SU-DHL-6 (cell line): ENCODE measurements around the gene CAPN13.

Experiments used
- H2AFZ ChIP-seq: fragments of 200-600 bp; sonication (generic); 2 replicates; pipeline ENCODE4 v1.6.1; 2014; ENCODE audit warnings: low read depth, mild to moderate bottlenecking, moderate library complexity, mixed read lengths, antibody characterized with exemption, low read length; ENCODE audit not compliant: severe bottlenecking
- H3F3A ChIP-seq: fragments of 200-600 bp; shearing (Covaris generic); 2 replicates; pipeline ENCODE4 v1.6.0; 2016; ENCODE audit warnings: antibody characterized with exemption, mild to moderate bottlenecking; ENCODE audit not compliant: insufficient read depth
- H3K27ac ChIP-seq: fragments of 200-600 bp; sonication (generic); 2 replicates; pipeline ENCODE4 v1.5.1; 2016; ENCODE audit warnings: low read depth, mild to moderate bottlenecking, low read length, moderate library complexity, mixed read lengths
- H3K27me3 ChIP-seq: fragments of 200-600 bp; sonication (generic), shearing (Covaris generic); 2 replicates; pipeline ENCODE4 v1.6.0; 2014; ENCODE audit warnings: mild to moderate bottlenecking, low read length
- H3K36me3 ChIP-seq: fragments of 200-600 bp; sonication (generic); 2 replicates; pipeline ENCODE4 v1.6.1; 2014; ENCODE audit warnings: mild to moderate bottlenecking, low read length, mixed read lengths
- H3K4me2 ChIP-seq: fragments of 300-600, 200-600 bp; shearing (Covaris generic), sonication (generic); 2 replicates; pipeline ENCODE4 v1.6.0; 2014; ENCODE audit warnings: low read length, low read depth, mild to moderate bottlenecking; ENCODE audit not compliant: poor library complexity, severe bottlenecking
- H3K4me3 ChIP-seq: fragments of 200-600 bp; sonication (generic); 2 replicates; pipeline ENCODE4 v1.5.1; 2014; ENCODE audit warnings: antibody characterized with exemption, low read length, mild to moderate bottlenecking, mixed read lengths; ENCODE audit not compliant: insufficient read depth, poor library complexity, severe bottlenecking
- H3K79me2 ChIP-seq: fragments of 200-600 bp; sonication (generic); 2 replicates; pipeline ENCODE4 v1.6.1; 2014; ENCODE audit warnings: mild to moderate bottlenecking, low read length, moderate library complexity; ENCODE audit not compliant: insufficient read depth
- H3K9ac ChIP-seq: fragments of 200-600 bp; sonication (generic); 2 replicates; pipeline ENCODE4 v1.7.0; 2014; ENCODE audit warnings: mild to moderate bottlenecking, low read length
- H3K9me2 ChIP-seq: fragments of 200-600 bp; sonication (generic); replicated peaks from 2 replicates; pipeline ENCODE4 v1.6.1; 2014; ENCODE audit warnings: low read length; ENCODE audit not compliant: insufficient read depth
- H3K9me3 ChIP-seq: fragments of 200-600 bp; sonication (generic); 2 replicates; pipeline ENCODE4 v1.6.1; 2014; ENCODE audit warnings: low read length, mixed read lengths; ENCODE audit not compliant: insufficient read depth
- H4K20me1 ChIP-seq: fragments of 200-600 bp; sonication (generic); 2 replicates; pipeline ENCODE4 v1.6.1; 2014; ENCODE audit warnings: low read depth, mild to moderate bottlenecking, antibody characterized with exemption, low read length, moderate library complexity, mixed read lengths
- CTCF ChIP-seq: fragments of 200-600 bp; sonication (generic); IDR thresholded peaks from one replicate; pipeline ENCODE4 v1.5.1; 2017; ENCODE audit warnings: antibody characterized with exemption, mild to moderate bottlenecking, low read length, moderate library complexity; ENCODE audit not compliant: insufficient read depth, poor library complexity, severe bottlenecking
- EZH2phosphoT487 ChIP-seq: fragments of 200-600 bp; sonication (generic), shearing (Covaris generic); conservative IDR thresholded peaks from 2 replicates; pipeline ENCODE4 v1.6.1; 2018; ENCODE audit warnings: mild to moderate bottlenecking, antibody characterized with exemption, low read length, moderate library complexity, mixed read lengths

CAPN13 gene

GRCh38 chr2:30763151-30763660 is 44.0 kb downstream of the CAPN13 start:
- no peaks in the 10 kb centered on the region for H3F3A ChIP-seq
- no peak overlapping the region for H3K4me2 ChIP-seq
- no peaks in the 10 kb centered on the region for H4K20me1 ChIP-seq
- no peak overlapping the region for H3K4me3 ChIP-seq
- no peak for TF ChIP-seq EZH2phosphoT487
- no peak for TF ChIP-seq CTCF
- H3K36me3 ChIP-seq, result no peaks in the 10 kb centered on the region
- H3K79me2 ChIP-seq, result no peaks in the 10 kb centered on the region
- H3K27ac ChIP-seq, result no peak overlapping the region
- H2AFZ ChIP-seq, result no peak overlapping the region
- no peaks in the 10 kb centered on the region for H3K9me3 ChIP-seq
- H3K9me2 ChIP-seq, result no peaks in the 10 kb centered on the region
- no peaks in the 10 kb centered on the region for H3K27me3 ChIP-seq
- H3K9ac ChIP-seq, result no peak overlapping the region

GRCh38 chr2:30761226-30761625 is 46.0 kb downstream of the CAPN13 start:
- H3K79me2 ChIP-seq, result no peaks in the 10 kb centered on the region
- no peaks in the 10 kb centered on the region for H4K20me1 ChIP-seq
- TF ChIP-seq EZH2phosphoT487 (no peak), CTCF (no peak)
- no peak overlapping the region for H3K4me3 ChIP-seq
- H3K27me3 ChIP-seq, result no peaks in the 10 kb centered on the region
- no peak overlapping the region for H3K4me2 ChIP-seq
- H3F3A ChIP-seq, result no peaks in the 10 kb centered on the region
- no peak overlapping the region for H3K27ac ChIP-seq
- no peak overlapping the region for H3K9ac ChIP-seq
- H3K9me3 ChIP-seq, result no peaks in the 10 kb centered on the region
- no peaks in the 10 kb centered on the region for H3K9me2 ChIP-seq
- no peaks in the 10 kb centered on the region for H3K36me3 ChIP-seq
- no peak overlapping the region for H2AFZ ChIP-seq

- H3K9ac ChIP-seq, result no peak overlapping the region
- H3K36me3 ChIP-seq, result no peaks in the 10 kb centered on the region
- no peaks in the 10 kb centered on the region for H3F3A ChIP-seq
- TF ChIP-seq EZH2phosphoT487 (no peak), CTCF (no peak)
- H4K20me1 ChIP-seq, result no peaks in the 10 kb centered on the region
- no peak overlapping the region for H3K4me2 ChIP-seq
- no peaks in the 10 kb centered on the region for H3K9me2 ChIP-seq
- no peak overlapping the region for H3K27ac ChIP-seq
- no peaks in the 10 kb centered on the region for H3K79me2 ChIP-seq
- H3K27me3 ChIP-seq, result no peaks in the 10 kb centered on the region
- no peaks in the 10 kb centered on the region for H3K9me3 ChIP-seq
- no peak overlapping the region for H2AFZ ChIP-seq
- H3K4me3 ChIP-seq, result no peak overlapping the region
Observed at GRCh38 chr2:30759481-30759880, 47.8 kb downstream of the CAPN13 start.
